Activated CD8-positive, alpha-beta memory T cell treated with anti-CD3 and anti-CD28 coated beads, Interleukin-2, amount 10 ng/mL, durations not matched to agents 7 days and 5 days (primary cell): ENCODE data around the gene ZFYVE28. TPM values are rescaled to one million over a fixed set of nuclear protein-coding genes. Genes with fewer than 3 reads are reported as not detected.

Source experiments
- ATAC-seq: fragments of 150-1000 bp; cut with Tn5 transposase; one replicate; pipeline ENCODE4 v1.10.0; 2021; ENCODE audit warnings: moderate library complexity
- CTCF ChIA-PET: fragments of 350-600 bp; sonication (Branson Sonifier 250); formaldehyde crosslinking; loops from one replicate; lab custom pipeline; 2021; ENCODE audit warnings: antibody characterized with exemption; lab: Charles Lee
- DNase-seq: peaks from one replicate; pipeline ENCODE4 v3.0.0-alpha.2; 2020
- H3K27ac Mint-ChIP-seq: one replicate; pipeline ENCODE4 v1.8.0; 2021; ENCODE audit warnings: mild to moderate bottlenecking, mixed read lengths
- H3K27me3 Mint-ChIP-seq: one replicate; pipeline ENCODE4 v1.8.0; 2021; ENCODE audit warnings: mixed read lengths
- H3K36me3 Mint-ChIP-seq: one replicate; pipeline ENCODE4 v1.8.0; 2021; ENCODE audit warnings: mild to moderate bottlenecking, mixed read lengths
- H3K4me1 Mint-ChIP-seq: one replicate; pipeline ENCODE4 v1.8.0; 2021; ENCODE audit warnings: mixed read lengths
- H3K4me3 Mint-ChIP-seq: one replicate; pipeline ENCODE4 v1.8.0; 2021; ENCODE audit warnings: mild to moderate bottlenecking, moderate library complexity, mixed read lengths
- H3K9me3 Mint-ChIP-seq: one replicate; pipeline ENCODE4 v1.8.0; 2022; ENCODE audit warnings: low read depth, mixed read lengths
- total RNA-seq, 2 experiments: library from RNA; stranded (reverse); gene quantifications; one replicate each; pipeline ENCODE4 v1.2.3, GENCODE V29; 2021

ZFYVE28 gene
- total RNA-seq, 2 experiments from 2014 or later = 12.5 to 30.3 TPM

DNA sequence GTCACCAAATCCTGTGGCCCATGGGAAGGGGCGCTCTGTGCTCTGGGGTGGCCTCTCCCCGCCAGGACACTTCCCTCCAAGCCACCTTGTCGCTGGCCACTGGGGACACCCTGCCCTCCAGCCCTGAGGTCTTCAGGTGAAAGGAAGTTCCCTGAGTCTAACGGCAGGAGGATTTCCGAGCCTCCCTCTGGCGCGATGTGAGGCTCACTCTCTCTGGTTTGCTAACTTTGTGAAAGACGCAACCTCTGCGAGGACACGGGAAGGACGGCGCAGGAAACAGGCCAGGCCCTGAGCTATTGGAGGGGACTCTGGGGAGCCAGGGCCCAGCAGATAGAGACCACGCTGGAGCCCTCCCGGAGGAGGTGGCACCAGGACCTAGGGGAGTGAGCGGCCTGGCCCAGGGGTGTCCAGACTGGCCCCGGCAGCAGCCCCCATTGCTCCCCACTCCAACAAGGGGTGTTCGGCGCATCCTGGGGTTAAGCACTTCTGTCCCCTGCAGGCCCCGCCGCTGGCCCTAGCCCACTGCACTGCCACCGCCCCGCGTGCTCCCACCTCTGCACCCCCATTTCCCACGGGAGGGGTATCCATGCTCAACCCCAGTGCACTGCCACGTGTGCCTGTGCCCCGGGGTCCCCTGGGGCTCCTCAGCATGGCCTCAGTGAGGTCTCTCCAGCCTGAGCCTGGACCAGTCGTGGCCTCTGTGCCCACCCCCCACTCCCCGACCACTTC, 84.4 kb downstream of the ZFYVE28 start:
- no peaks in the 10 kb centered on the region for H3K9me3 Mint-ChIP-seq
- DNase-seq (peak; percentile 36), ATAC-seq (no peak)
- peaks cover 2% of the 10 kb centered on the region for H3K4me1 Mint-ChIP-seq
- no peak overlapping the region for H3K4me3 Mint-ChIP-seq
- no peak overlapping the region for H3K27ac Mint-ChIP-seq
- peaks cover 6% of the 10 kb centered on the region for H3K36me3 Mint-ChIP-seq
- CTCF ChIA-PET = no interaction called here
- no peaks in the 10 kb centered on the region for H3K27me3 Mint-ChIP-seq

DNA sequence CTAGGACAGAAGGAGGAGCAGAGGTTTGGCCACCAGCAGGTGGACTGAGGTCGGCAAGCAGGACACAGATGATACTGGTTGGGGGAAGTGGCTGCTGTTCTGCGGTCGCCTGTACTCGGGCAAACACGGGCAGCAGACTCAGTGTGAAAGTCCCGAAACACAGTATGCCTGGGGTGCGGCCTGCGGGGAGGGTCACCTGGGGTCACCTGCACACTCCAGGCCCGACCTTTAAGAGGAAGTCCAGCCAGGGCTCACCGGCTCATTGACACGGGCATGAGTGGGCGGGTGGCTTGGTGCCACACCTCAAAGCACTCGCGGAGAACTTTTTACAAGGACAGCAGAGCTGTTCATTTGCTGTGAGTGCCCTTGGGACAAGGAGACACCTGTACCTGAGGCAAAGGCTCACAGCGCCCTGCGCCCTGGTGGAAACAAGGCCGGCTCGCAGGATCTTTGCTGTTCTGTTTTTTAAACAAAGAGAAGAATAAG, 85.0 kb downstream of the ZFYVE28 start:
- ATAC-seq = no peak
- H3K27me3 Mint-ChIP-seq = no peaks in the 10 kb centered on the region
- H3K4me1 Mint-ChIP-seq = peaks cover 2% of the 10 kb centered on the region
- H3K4me3 Mint-ChIP-seq = no peak overlapping the region
- DNase-seq = peak; percentile 30
- CTCF ChIA-PET = no interaction called here
- H3K36me3 Mint-ChIP-seq = peaks cover 9% of the 10 kb centered on the region
- H3K27ac Mint-ChIP-seq = no peak overlapping the region
- H3K9me3 Mint-ChIP-seq = peaks cover 3% of the 10 kb centered on the region

DNA sequence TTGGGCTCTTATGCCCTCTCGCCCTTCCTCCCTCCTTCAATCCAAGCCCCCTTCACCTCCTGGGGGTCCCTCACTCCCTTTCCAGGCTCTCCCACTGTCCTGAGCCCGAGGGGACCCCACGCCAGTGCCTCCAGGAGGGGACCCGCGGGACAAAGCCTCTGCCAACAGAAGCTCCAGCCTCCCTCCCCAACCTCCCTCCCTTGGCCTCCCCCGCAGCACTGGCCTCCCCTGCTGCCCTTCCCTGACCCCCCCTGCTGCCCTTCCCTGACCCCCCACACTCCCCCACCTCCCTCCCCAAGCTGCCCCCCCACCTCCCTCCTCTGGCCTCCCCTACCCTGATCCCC, 85.5 kb downstream of the ZFYVE28 start:
- Mint-ChIP-seq H3K27ac (no peak overlapping the region), H3K9me3 (peaks cover 3% of the 10 kb centered on the region), H3K4me1 (peaks cover 2% of the 10 kb centered on the region), H3K4me3 (no peak overlapping the region), H3K36me3 (peaks cover 13% of the 10 kb centered on the region), H3K27me3 (no peaks in the 10 kb centered on the region)
- ATAC-seq (no peak), DNase-seq (no peak)
- CTCF ChIA-PET = no interaction called here

- Mint-ChIP-seq H3K36me3 (peaks cover 18% of the 10 kb centered on the region), H3K27me3 (no peaks in the 10 kb centered on the region), H3K4me3 (no peak overlapping the region), H3K4me1 (peaks cover 2% of the 10 kb centered on the region), H3K27ac (no peak overlapping the region), H3K9me3 (peaks cover 6% of the 10 kb centered on the region)
- CTCF ChIA-PET = no interaction called here
- peak; percentile 36 for DNase-seq
- no peak for ATAC-seq
Observed at GRCh38 chr4:2332201-2332975, 86.1 kb downstream of the ZFYVE28 start.

DNA sequence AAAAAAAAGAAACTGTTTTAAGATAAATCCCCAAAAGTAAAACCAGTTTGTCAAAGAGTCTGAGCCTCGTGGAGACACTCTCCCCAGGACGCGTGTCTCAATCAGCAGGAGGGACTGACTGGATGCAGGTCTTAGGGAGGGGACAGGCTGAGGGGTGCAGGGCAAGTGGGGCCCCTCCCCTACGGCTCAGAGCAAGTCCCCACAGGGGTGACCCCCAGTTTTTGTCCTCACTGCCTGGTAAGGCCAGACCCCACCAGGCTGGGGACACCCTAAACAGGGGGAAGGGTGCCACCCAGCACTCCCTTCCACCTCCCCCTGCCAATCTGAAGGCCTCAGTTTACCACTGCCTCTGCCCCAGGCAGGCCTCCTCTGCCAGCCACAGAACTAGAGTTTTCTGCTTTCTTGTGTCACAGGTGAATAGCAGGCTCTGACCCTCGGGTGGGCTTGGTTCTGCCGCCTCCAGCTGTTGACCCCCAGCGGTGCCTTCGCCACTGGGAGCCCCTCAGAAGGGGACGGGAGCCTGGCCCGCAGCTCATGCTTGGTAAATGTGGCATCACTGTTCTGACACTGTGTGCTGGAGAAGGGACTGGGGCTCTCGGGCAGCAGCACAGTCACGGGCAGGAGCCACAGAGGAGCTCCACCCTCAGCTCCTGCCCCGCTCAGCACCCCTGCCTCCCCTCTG, 86.8 kb downstream of the ZFYVE28 start:
- Mint-ChIP-seq H3K4me1 (peaks cover 2% of the 10 kb centered on the region), H3K36me3 (peaks cover 20% of the 10 kb centered on the region), H3K4me3 (no peak overlapping the region), H3K9me3 (peaks cover 6% of the 10 kb centered on the region), H3K27me3 (no peaks in the 10 kb centered on the region), H3K27ac (no peak overlapping the region)
- CTCF ChIA-PET = no interaction called here
- ATAC-seq = no peak
- no peak for DNase-seq

- ATAC-seq (no peak), DNase-seq (no peak)
- peaks cover 24% of the 10 kb centered on the region for H3K36me3 Mint-ChIP-seq
- H3K27me3 Mint-ChIP-seq = no peaks in the 10 kb centered on the region
- peaks cover 2% of the 10 kb centered on the region for H3K4me1 Mint-ChIP-seq
- H3K4me3 Mint-ChIP-seq = no peak overlapping the region
- CTCF ChIA-PET = no interaction called here
- peaks cover 6% of the 10 kb centered on the region for H3K9me3 Mint-ChIP-seq
- no peak overlapping the region for H3K27ac Mint-ChIP-seq
Observed at GRCh38 chr4:2331043-2331420, 87.4 kb downstream of the ZFYVE28 start.

GRCh38 chr4:2330091-2331042, 88.1 kb downstream of the ZFYVE28 start:
- Mint-ChIP-seq H3K27me3 (no peaks in the 10 kb centered on the region), H3K4me1 (peaks cover 2% of the 10 kb centered on the region), H3K27ac (no peak overlapping the region), H3K36me3 (peaks cover 24% of the 10 kb centered on the region), H3K4me3 (no peak overlapping the region), H3K9me3 (peaks cover 6% of the 10 kb centered on the region)
- ATAC-seq = no peak
- DNase-seq = no peak
- CTCF ChIA-PET = no interaction called here

DNA sequence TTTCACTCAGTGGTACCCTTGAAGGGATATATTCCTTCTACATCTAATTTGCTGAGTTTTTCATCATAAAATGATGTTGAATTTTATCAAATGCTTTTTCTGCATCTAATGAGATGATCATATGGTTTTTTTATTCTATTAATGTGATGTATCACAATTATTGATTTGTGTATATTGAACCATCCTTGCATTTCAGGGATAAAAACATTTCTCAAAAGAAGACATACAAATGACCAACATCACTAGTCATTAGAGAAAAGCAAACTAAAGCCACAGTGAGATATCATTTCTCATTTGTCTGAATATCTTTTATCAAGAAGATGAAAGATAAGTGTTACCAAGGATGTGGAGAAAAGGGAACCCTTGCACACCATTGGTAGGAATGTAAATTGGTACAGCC, 90.9 kb downstream of the ZFYVE28 start:
- CTCF ChIA-PET = no interaction called here
- no peak overlapping the region for H3K4me3 Mint-ChIP-seq
- H3K9me3 Mint-ChIP-seq = peaks cover 11% of the 10 kb centered on the region
- no peak overlapping the region for H3K27ac Mint-ChIP-seq
- no peaks in the 10 kb centered on the region for H3K27me3 Mint-ChIP-seq
- ATAC-seq (no peak), DNase-seq (no peak)
- H3K4me1 Mint-ChIP-seq = no peaks in the 10 kb centered on the region
- peaks cover 31% of the 10 kb centered on the region for H3K36me3 Mint-ChIP-seq

DNA sequence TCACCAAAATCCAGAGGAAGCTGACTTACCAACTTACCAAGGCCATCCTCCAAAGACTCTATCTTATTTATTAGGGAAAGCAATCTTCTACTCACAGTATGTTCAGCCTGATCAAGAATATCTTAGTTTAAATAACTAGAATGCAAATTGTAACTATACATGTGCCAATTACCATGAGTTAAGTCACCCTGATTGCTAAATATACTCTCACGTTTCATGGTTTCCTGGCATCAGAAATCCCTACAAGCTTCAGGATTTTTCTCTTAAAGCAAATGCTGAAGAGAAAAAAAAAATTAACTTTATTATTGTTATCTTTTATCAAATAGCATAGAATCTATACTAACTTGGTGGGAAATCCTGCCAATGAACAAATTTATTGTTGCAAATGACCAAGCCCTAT, 93.6 kb downstream of the ZFYVE28 start:
- H3K27me3 Mint-ChIP-seq = no peaks in the 10 kb centered on the region
- no peak for ATAC-seq
- DNase-seq = no peak
- H3K9me3 Mint-ChIP-seq = peaks cover 11% of the 10 kb centered on the region
- peaks cover 10% of the 10 kb centered on the region for H3K4me1 Mint-ChIP-seq
- H3K36me3 Mint-ChIP-seq = peaks cover 29% of the 10 kb centered on the region
- CTCF ChIA-PET = interaction anchor here (0.9 kb wide), 1 partner anchor 14 kb away, joined by 3 read pairs; no protein-coding TSS in a partner anchor
- no peak overlapping the region for H3K4me3 Mint-ChIP-seq
- H3K27ac Mint-ChIP-seq = no peak overlapping the region

- Mint-ChIP-seq H3K4me1 (peaks cover 10% of the 10 kb centered on the region), H3K27me3 (no peaks in the 10 kb centered on the region), H3K4me3 (no peak overlapping the region), H3K9me3 (peaks cover 8% of the 10 kb centered on the region), H3K27ac (no peak overlapping the region), H3K36me3 (peaks cover 17% of the 10 kb centered on the region)
- CTCF ChIA-PET = no interaction called here
- ATAC-seq (no peak), DNase-seq (peak; percentile 32)
Observed at GRCh38 chr4:2322841-2323240, 95.6 kb downstream of the ZFYVE28 start.

GRCh38 chr4:2322227-2322626, 96.2 kb downstream of the ZFYVE28 start:
- no peaks in the 10 kb centered on the region for H3K27me3 Mint-ChIP-seq
- ATAC-seq (no peak), DNase-seq (no peak)
- CTCF ChIA-PET = no interaction called here
- H3K36me3 Mint-ChIP-seq = peaks cover 12% of the 10 kb centered on the region
- H3K4me3 Mint-ChIP-seq = no peak overlapping the region
- H3K4me1 Mint-ChIP-seq = peaks cover 10% of the 10 kb centered on the region
- no peak overlapping the region for H3K27ac Mint-ChIP-seq
- H3K9me3 Mint-ChIP-seq = peaks cover 5% of the 10 kb centered on the region

DNA sequence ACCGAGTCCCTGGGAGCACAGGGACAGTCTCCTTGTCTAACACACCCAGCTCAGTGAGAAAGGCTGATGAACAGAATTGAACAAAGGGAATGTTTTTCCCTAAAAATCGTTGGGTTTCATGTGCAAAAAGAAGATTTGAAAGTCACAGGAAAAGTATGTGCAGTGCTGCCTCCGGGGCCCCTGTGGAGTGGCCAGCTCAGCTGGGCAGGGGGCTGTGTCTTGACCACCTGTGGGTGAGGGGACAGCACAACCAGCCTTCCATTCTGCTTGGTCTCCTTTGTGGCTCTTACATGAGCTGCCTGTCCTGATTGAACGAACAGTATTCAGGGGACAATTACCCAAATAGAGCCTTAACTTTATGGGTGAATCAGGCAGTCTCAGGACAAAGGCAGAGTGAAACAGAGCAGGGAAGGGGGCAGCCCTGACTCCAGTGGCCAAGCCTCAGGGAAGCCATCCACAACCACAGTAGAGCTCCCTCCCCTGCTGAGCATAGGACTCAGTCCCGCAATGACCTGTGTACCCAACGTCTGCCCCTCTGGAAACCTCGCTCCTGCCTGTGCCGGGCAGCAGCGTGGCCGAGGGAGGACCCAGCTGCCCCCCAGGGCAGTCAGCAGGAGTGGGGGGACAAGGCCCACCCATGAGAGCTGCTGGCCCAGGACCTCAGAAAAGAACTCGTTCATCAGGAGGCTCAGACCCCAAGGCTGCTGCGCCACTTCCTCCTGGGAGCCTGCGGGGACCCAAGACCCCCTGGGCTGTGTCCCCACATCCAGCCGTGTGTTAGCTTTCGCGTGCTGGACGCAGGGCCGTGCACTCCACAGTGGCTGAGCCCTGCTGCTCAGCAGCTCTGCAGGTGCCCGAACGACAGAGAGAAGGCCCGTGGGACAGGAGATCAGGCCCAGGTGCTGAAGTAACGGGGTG, 96.9 kb downstream of the ZFYVE28 start:
- CTCF ChIA-PET = interaction anchor here (0.7 kb wide), 1 partner anchor 100 kb away, joined by 3 read pairs; no protein-coding TSS in a partner anchor
- Mint-ChIP-seq H3K27ac (no peak overlapping the region), H3K36me3 (peaks cover 10% of the 10 kb centered on the region), H3K4me3 (no peak overlapping the region), H3K9me3 (peaks cover 5% of the 10 kb centered on the region), H3K4me1 (peaks cover 10% of the 10 kb centered on the region), H3K27me3 (no peaks in the 10 kb centered on the region)
- ATAC-seq (no peak), DNase-seq (no peak)
